Uterus (tissue), 4 donors: ENCODE results near the gene TRIO. TPM values are rescaled to one million over a fixed set of nuclear protein-coding genes. Genes with fewer than 3 reads are reported as not detected.

Experiments
- DNase-seq, 2 donors: peaks; one replicate each; pipeline ENCODE4 v3.0.0-alpha.2; 2019 to 2020
- H3K27ac ChIP-seq, 2 donors: fragments of 200-600 bp; sonication (generic); 1 replicate in 1 of 2; 2 replicates in 1 of 2; pipeline ENCODE4 v1.5.1; 2016 to 2018
- H3K27me3 ChIP-seq, 2 donors: fragments of 200-600 bp; sonication (generic); one replicate each; pipeline ENCODE4 v1.5.1; 2018 to 2019; ENCODE audit warnings: control low read depth in 1 of 2
- H3K36me3 ChIP-seq, 2 donors: fragments of 200-600 bp; sonication (generic); one replicate each; pipeline ENCODE4 v1.5.1; 2019; ENCODE audit warnings: control low read depth in 1 of 2
- H3K4me1 ChIP-seq, 2 donors: fragments of 200-600 bp; sonication (generic); one replicate each; pipeline ENCODE4 v1.5.1; 2018 to 2019; ENCODE audit warnings: control low read depth in 1 of 2
- H3K4me3 ChIP-seq, 2 donors: fragments of 200-600 bp; sonication (generic); 1 replicate in 1 of 2; 2 replicates in 1 of 2; pipeline ENCODE4 v1.5.1; 2018 to 2019; ENCODE audit warnings: mild to moderate bottlenecking in 1 of 2
- H3K9me3 ChIP-seq, 2 donors: fragments of 200-600 bp; sonication (generic); one replicate each; pipeline ENCODE4 v1.5.1; 2019; ENCODE audit warnings: control low read depth in 1 of 2
- CTCF ChIP-seq, 4 experiments: fragments of 200-600 bp in 2 of 4; fragments of 450-650 bp in 2 of 4; sonication (generic) in 2 of 4; IDR thresholded peaks; one replicate each; pipeline ENCODE4 v1.5.1; 2016 to 2019; ENCODE audit warnings: antibody characterized with exemption in 4 of 4, mild to moderate bottlenecking in 2 of 4, moderate library complexity in 1 of 4
- POLR2A ChIP-seq, 2 donors: fragments of 450-650 bp; IDR thresholded peaks; one replicate each; pipeline ENCODE4 v1.6.1; 2016; ENCODE audit warnings: antibody characterized with exemption in 2 of 2, mild to moderate bottlenecking in 1 of 2, moderate library complexity in 1 of 2
- intact Hi-C: fragments of 100-400 bp; cut with DNase I; formaldehyde crosslinking; loops from one replicate; pipeline ENCODE4 v1.15.1; 2023; ENCODE audit warnings: low total_unique reads
- total RNA-seq, 4 donors: library from RNA; depleted of rRNA in 3 of 4; stranded (reverse); fragments of >200 nt in 3 of 4; gene quantifications; one replicate each; pipeline versions ENCODE4 v1.1.0 to v1.2.4, GENCODE V29; 2014 to 2023
- donor health status: DM: yes; HTN: yes; CAD: no.

Gene TRIO
- total RNA-seq, 4 donors from 2014 or later, result 93.5 to 234 (median 207) TPM

- peak overlapping the region; percentile 95 to 96 for H3K27ac ChIP-seq
- no peaks in the 10 kb centered on the region for H3K9me3 ChIP-seq
- no peak overlapping the region for H3K4me3 ChIP-seq
- TF ChIP-seq POLR2A (IDR thresholded peaks at IDR 0.05) (no peak), CTCF (IDR thresholded peaks at IDR 0.05) (no peak)
- DNase-seq, result no peak
- H3K27me3 ChIP-seq, result no peaks in the 10 kb centered on the region
- intact Hi-C loops, result no loop called here
- H3K4me1 ChIP-seq, result peaks cover 6 to 24% of the 10 kb centered on the region in 2 donors
- H3K36me3 ChIP-seq, result no peaks in the 10 kb centered on the region
Measured at GRCh38 chr5:14182761-14183160, 39.6 kb downstream of the TRIO start.

GRCh38 chr5:14183187-14183939 is 40.2 kb downstream of the TRIO start:
- DNase-seq, result peak; percentile 38 to 51
- Histone ChIP-seq H3K36me3 (no peaks in the 10 kb centered on the region), H3K27ac (peak overlapping the region; percentile 95 to 96), H3K4me1 (peaks cover 6 to 23% of the 10 kb centered on the region in 2 donors), H3K9me3 (no peaks in the 10 kb centered on the region), H3K27me3 (no peaks in the 10 kb centered on the region), H3K4me3 (peak overlapping the region; percentile 13 to 15)
- intact Hi-C loops, result no loop called here
- TF ChIP-seq CTCF (IDR thresholded peaks at IDR 0.05) (no peak), POLR2A (IDR thresholded peaks at IDR 0.05) (no peak)

GRCh38 chr5:14184082-14184481 is 40.9 kb downstream of the TRIO start:
- peak overlapping the region; percentile 95 to 96 for H3K27ac ChIP-seq
- H3K36me3 ChIP-seq, result no peaks in the 10 kb centered on the region
- H3K4me3 ChIP-seq, result peak overlapping the region; percentile 13 to 15
- TF ChIP-seq POLR2A (IDR thresholded peaks at IDR 0.05), result no peak
- no peak for TF ChIP-seq CTCF (IDR thresholded peaks at IDR 0.05)
- H3K4me1 ChIP-seq, result peaks cover 6 to 27% of the 10 kb centered on the region in 2 donors
- no peaks in the 10 kb centered on the region for H3K9me3 ChIP-seq
- H3K27me3 ChIP-seq, result no peaks in the 10 kb centered on the region
- DNase-seq, result no peak
- intact Hi-C loops, result no loop called here

- Histone ChIP-seq H3K4me1 (peaks cover 6 to 29% of the 10 kb centered on the region in 2 donors), H3K9me3 (no peaks in the 10 kb centered on the region), H3K27me3 (no peaks in the 10 kb centered on the region), H3K4me3 (no peak overlapping the region), H3K36me3 (no peaks in the 10 kb centered on the region), H3K27ac (peak overlapping the region; percentile 95 to 96)
- TF ChIP-seq CTCF (IDR thresholded peaks at IDR 0.05), result no peak
- peak in 1 of 2 donors; percentile 17 for TF ChIP-seq POLR2A (IDR thresholded peaks at IDR 0.05)
- peak; percentile 49 to 75 for DNase-seq
- intact Hi-C loops, result no loop called here
Measured at GRCh38 chr5:14184725-14185124, 41.6 kb downstream of the TRIO start.

- TF ChIP-seq CTCF (IDR thresholded peaks at IDR 0.05), result no peak
- TF ChIP-seq POLR2A (IDR thresholded peaks at IDR 0.05), result no peak
- H3K9me3 ChIP-seq, result no peaks in the 10 kb centered on the region
- intact Hi-C loops, result no loop called here
- no peak for DNase-seq
- H3K4me1 ChIP-seq, result peaks cover 6 to 29% of the 10 kb centered on the region in 2 donors
- H3K4me3 ChIP-seq, result no peak overlapping the region
- no peaks in the 10 kb centered on the region for H3K36me3 ChIP-seq
- H3K27ac ChIP-seq, result peak overlapping the region; percentile 95 to 96
- no peaks in the 10 kb centered on the region for H3K27me3 ChIP-seq
Measured at GRCh38 chr5:14185326-14186058, 42.4 kb downstream of the TRIO start.
